Endothelial cell of umbilical vein (primary cell): ENCODE results near the gene DOCK4.

Source experiments
- EZH2 ChIP-seq: IDR thresholded peaks from 2 replicates; pipeline ENCODE4 v1.6.1; 2012; ENCODE audit warnings: borderline replicate concordance, low read depth, mild to moderate bottlenecking, moderate library complexity, low read length, inconsistent platforms; ENCODE audit not compliant: severe bottlenecking
- FOS ChIP-seq: IDR thresholded peaks from 2 replicates; pipeline ENCODE4 v1.6.1; 2011; ENCODE audit warnings: mild to moderate bottlenecking, low read length, moderate library complexity, borderline replicate concordance; ENCODE audit not compliant: insufficient read depth
- GATA2 ChIP-seq: IDR thresholded peaks from 2 replicates; pipeline ENCODE4 v1.7.0; 2011; ENCODE audit warnings: low read depth, mild to moderate bottlenecking, moderate library complexity, mixed read lengths, low read length; ENCODE audit not compliant: insufficient read length, insufficient read depth
- JUN ChIP-seq: IDR thresholded peaks from 2 replicates; pipeline ENCODE4 v1.6.1; 2011; ENCODE audit warnings: borderline replicate concordance, low read depth; ENCODE audit not compliant: insufficient read length, insufficient read depth
- MYC ChIP-seq: IDR thresholded peaks from one replicate; pipeline ENCODE4 v1.6.1; 2011; ENCODE audit warnings: mild to moderate bottlenecking, low read depth, low read length
- POLR2A ChIP-seq: IDR thresholded peaks from 2 replicates; pipeline ENCODE4 v1.6.1; 2012; ENCODE audit warnings: low read depth, mild to moderate bottlenecking, control low read depth, low read length
- POLR2AphosphoS5 ChIP-seq: IDR thresholded peaks from 2 replicates; pipeline ENCODE4 v1.6.1; 2012; ENCODE audit warnings: low read depth, mild to moderate bottlenecking, control low read depth, low read length, moderate library complexity; ENCODE audit not compliant: insufficient read depth
- TF ChIP-seq, protein P1 (sequence below), 2 donors: IDR thresholded peaks; 1 replicate in 1 of 2; 2 replicates in 1 of 2; pipeline ENCODE4 v1.5.1; 2011; ENCODE audit warnings: low read length in 2 of 2, mild to moderate bottlenecking in 2 of 2, moderate library complexity in 2 of 2, control low read depth in 1 of 2, inconsistent platforms in 1 of 2, low read depth in 1 of 2; ENCODE audit not compliant: insufficient read depth in 1 of 2; ENCODE audit errors: extremely low read depth in 1 of 2
- TF ChIP-seq, protein P2 (sequence below): IDR thresholded peaks from 2 replicates; pipeline ENCODE4 v1.6.1; 2011; ENCODE audit not compliant: insufficient read depth, insufficient read length

DNA sequence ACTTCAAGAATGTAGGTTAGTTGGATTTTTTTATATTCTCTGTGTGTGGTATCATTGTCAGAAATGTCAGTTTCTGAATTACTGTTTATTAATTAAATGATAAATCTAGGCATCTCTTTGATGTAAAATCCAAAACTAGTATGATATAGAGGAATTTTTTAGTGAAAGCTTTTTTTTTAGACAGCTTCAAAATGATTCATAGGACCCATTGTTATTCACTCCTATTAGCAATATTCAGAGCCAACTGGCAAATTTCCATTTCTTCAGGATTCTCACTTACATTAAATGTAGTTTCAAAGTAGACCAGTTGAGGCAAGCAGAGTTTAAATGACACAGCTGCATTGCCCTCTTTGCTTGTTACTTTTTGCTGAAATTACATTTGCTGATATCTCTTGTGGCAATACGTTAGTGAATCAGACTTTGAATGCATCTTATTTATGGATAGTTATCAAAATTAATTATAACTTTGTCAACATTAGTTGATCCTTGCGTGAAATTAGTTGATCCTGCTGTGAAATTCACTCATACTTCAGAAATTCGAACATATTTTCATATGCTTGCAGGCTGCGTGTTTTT is 20.6 kb upstream of the DOCK4 start:
- TF ChIP-seq, protein P1, sequence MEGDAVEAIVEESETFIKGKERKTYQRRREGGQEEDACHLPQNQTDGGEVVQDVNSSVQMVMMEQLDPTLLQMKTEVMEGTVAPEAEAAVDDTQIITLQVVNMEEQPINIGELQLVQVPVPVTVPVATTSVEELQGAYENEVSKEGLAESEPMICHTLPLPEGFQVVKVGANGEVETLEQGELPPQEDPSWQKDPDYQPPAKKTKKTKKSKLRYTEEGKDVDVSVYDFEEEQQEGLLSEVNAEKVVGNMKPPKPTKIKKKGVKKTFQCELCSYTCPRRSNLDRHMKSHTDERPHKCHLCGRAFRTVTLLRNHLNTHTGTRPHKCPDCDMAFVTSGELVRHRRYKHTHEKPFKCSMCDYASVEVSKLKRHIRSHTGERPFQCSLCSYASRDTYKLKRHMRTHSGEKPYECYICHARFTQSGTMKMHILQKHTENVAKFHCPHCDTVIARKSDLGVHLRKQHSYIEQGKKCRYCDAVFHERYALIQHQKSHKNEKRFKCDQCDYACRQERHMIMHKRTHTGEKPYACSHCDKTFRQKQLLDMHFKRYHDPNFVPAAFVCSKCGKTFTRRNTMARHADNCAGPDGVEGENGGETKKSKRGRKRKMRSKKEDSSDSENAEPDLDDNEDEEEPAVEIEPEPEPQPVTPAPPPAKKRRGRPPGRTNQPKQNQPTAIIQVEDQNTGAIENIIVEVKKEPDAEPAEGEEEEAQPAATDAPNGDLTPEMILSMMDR (IDR thresholded peaks at IDR 0.05; ENCODE audit: extremely low read depth in 1 of 2, insufficient read depth in 1 of 2, low read depth in 1 of 2, low read length in 2 of 2): no peak
- TF ChIP-seq POLR2A: no peak
- no peak for TF ChIP-seq JUN
- TF ChIP-seq EZH2: no peak
- TF ChIP-seq, protein P2, sequence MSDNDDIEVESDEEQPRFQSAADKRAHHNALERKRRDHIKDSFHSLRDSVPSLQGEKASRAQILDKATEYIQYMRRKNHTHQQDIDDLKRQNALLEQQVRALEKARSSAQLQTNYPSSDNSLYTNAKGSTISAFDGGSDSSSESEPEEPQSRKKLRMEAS: no peak
- TF ChIP-seq POLR2AphosphoS5: no peak
- TF ChIP-seq MYC: no peak
- peak; percentile 32 for TF ChIP-seq FOS
- no peak for TF ChIP-seq GATA2
